GM12874 (cell line): Measurements from ENCODE around the gene PLA2G2E.

Experiments used
- CTCF ChIP-seq: IDR thresholded peaks from 2 replicates; pipeline ENCODE4 v1.5.1; 2011; ENCODE audit warnings: low read depth, mild to moderate bottlenecking, control low read depth, low read length, moderate library complexity; ENCODE audit not compliant: insufficient read depth

The PLA2G2E gene

DNA sequence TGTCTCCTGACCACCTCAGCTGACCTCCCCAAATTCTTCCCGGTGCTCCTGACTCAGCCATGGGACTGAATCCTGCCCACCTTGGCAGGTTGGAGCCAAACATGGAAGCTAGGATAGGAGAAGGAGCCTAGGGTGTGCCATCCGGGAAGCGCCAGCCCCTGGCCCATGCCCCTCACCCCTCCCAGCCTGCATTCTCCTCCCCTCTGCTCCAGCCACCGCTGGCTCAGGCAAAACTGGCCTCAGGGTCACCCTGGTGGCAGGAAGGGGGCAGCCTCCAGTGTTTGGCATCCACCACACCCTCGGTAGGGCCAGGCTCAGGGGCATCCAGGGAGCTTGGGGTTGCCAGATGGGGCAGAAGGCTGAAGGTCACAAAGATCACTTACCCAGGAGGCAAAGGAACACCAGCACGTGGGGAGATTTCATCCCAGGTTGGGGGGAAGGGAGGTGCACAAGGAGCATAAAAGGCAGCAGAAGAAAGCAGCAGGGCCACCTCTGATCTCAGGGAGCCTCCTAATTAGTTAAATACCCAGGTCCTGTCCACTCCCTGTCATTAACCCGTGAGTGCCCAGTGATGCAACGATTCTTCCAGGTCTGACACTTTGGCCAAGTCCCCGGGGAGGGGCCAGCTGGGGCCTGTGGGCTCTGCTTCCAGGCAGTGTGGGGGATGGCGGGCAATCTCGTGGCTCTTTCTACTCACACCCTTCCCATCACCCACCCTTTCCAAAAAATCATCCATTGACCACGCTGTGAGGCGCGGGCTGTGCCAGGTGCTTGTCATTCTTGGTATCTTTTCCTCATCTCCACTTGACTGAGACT, at the start of gene PLA2G2E:
Gene PLA2G2E (minus strand): TSS at position 481 of the 816 bp plus-strand sequence. CDS start 58 bp downstream, at position 423.
- no peak for TF ChIP-seq CTCF

DNA sequence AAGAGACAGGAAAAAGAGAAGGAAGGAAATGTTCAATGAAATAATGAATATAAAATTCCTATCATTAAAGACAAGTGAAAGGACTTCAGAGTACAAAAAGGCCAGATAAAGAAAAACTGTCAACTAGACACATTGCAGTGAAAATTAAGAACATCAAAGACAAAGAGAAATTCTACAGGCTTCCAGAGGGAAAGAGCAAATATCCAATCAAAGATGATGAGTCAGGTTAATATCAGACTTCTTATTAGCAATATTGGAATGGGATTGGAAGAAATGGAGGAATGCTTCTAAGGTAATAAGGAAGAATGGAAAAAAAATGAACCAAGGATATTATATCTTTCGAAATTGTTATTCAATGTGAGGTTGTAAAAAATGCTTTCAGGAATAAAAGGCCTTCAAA, 48.2 kb upstream of the PLA2G2E start:
- no peak for TF ChIP-seq CTCF

DNA sequence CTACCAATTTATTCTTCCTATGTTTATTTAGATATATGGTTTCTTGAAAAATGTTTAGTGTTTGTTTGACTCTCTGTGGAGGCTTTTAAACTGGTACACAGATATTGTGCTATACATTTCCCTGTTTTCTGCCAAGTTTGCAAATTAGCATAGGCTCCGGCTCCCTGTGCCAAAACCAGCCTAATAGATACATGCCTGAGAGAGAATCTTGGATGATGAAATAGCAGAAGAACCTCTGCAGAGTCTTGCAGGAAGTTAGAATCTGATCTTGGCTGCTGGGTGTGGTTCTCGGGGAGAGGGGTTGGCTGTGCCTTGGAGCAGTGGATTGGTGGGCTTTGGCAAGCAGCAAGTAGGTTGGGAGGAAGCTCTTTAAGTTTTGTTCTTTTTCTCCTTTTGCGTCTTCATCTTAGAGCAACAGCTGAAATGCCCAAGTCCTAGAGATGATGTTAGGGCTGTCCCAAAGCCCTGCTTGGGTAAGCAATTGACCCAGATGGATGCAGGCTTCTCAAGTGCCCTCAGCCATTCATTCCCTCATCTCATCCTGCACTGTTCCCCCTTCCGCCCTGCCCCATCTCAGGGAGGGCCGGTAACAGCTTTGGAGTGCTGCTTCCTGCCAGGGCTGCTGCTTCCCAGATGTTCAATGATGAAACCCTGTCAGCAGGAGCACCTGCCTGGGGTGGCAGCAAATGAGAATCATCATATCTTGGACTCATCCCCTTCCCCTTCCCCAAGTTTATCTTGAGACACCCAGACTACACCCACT, 46.7 kb upstream of the PLA2G2E start:
- no peak for TF ChIP-seq CTCF

- no peak for TF ChIP-seq CTCF
These were observed 44.4 kb upstream of the PLA2G2E start for GRCh38 chr1:19967808-19968207.

DNA sequence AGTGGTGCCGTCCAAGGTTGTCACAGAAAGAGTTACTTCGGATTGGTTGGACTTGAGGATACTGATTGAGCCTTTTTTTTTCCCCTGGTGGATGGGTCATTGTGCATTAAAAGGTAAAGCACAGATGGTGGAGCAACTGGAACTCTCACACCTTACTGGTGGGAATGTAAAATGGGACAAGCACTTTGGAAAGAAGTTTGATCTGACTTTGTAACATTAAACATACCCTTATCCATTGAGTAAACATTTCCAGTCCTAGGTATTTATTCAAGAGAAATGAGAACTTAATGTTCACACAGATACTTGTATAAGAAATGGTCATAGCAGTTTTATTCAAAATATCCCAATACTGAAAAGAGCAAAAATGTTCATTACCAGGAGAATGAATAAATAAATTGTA, 41.1 kb upstream of the PLA2G2E start:
- no peak for TF ChIP-seq CTCF

- TF ChIP-seq CTCF, result no peak
These were observed 40.2 kb upstream of the PLA2G2E start for GRCh38 chr1:19963636-19964035.

- TF ChIP-seq CTCF, result no peak
These were observed 37.2 kb upstream of the PLA2G2E start for GRCh38 chr1:19960591-19960990.
